IMR-90 (cell line): ENCODE results near the gene CDK11B. TPM values are rescaled to one million over a fixed set of nuclear protein-coding genes. Genes with fewer than 3 reads are reported as not detected.

Experiments
- ATAC-seq: fragments of 200-7000 bp; cut with Tn5 transposase; 2 replicates; pipeline ENCODE4 v1.9.1; 2020; ENCODE audit warnings: low read depth, mild to moderate bottlenecking, moderate library complexity
- BruUV-seq: library from RNA; stranded (reverse); fragments of 400-500 nt; replicated peaks from 2 replicates; lab custom pipeline; 2021; lab: Mats Ljungman, UMichigan
- CTCF ChIA-PET: fragments of 300-600 bp; formaldehyde crosslinking; extraction: SDS; loops from one replicate; lab custom pipeline; 2021; ENCODE audit warnings: antibody characterized with exemption; lab: Yijun Ruan, JAX
- POLR2A ChIA-PET: fragments of 300-600 bp; sonication (Branson Sonifier 250); formaldehyde crosslinking; loops from one replicate; lab custom pipeline; 2022; ENCODE audit warnings: antibody characterized with exemption; ENCODE audit not compliant: unreplicated experiment; lab: Charles Lee
- DNase-seq: peaks from one replicate; pipeline ENCODE4 v3.0.0; 2013
- H2AFZ ChIP-seq: replicated peaks from 2 replicates; pipeline ENCODE3; 2013; ENCODE audit warnings: low read length, mild to moderate bottlenecking; ENCODE audit not compliant: poor library complexity
- H2AK5ac ChIP-seq: 2 replicates; pipeline ENCODE4 v1.6.1; 2013; ENCODE audit warnings: low read depth, low read length, inconsistent platforms
- H2AK9ac ChIP-seq: replicated peaks from 2 replicates; pipeline ENCODE3; 2013; ENCODE audit warnings: mild to moderate bottlenecking, low read depth, low read length, moderate library complexity; ENCODE audit not compliant: poor library complexity
- H2BK120ac ChIP-seq: 2 replicates; pipeline ENCODE4 v1.6.1; 2013; ENCODE audit warnings: low read depth, low read length, inconsistent platforms
- H2BK15ac ChIP-seq: 3 replicates; pipeline ENCODE4 v1.6.1; 2013; ENCODE audit warnings: low read depth, low read length, inconsistent platforms
- H2BK20ac ChIP-seq: 2 replicates; pipeline ENCODE4 v1.6.1; 2013; ENCODE audit warnings: low read depth, mild to moderate bottlenecking, inconsistent platforms, low read length, moderate library complexity
- H2BK5ac ChIP-seq: 2 replicates; pipeline ENCODE4 v1.6.1; 2013; ENCODE audit warnings: mild to moderate bottlenecking, low read depth, low read length, inconsistent platforms; ENCODE audit not compliant: poor library complexity, severe bottlenecking
- H3K14ac ChIP-seq: replicated peaks from 2 replicates; pipeline ENCODE4 v1.6.1; 2013; ENCODE audit warnings: low read depth, low read length, inconsistent platforms
- H3K18ac ChIP-seq: 2 replicates; pipeline ENCODE4 v1.6.1; 2013; ENCODE audit warnings: low read depth, low read length, control low read depth
- H3K23ac ChIP-seq: 2 replicates; pipeline ENCODE4 v1.6.1; 2013; ENCODE audit warnings: low read depth, low read length, inconsistent platforms
- H3K27ac ChIP-seq: 2 replicates; pipeline ENCODE4 v1.5.1; 2013; ENCODE audit warnings: mild to moderate bottlenecking, control low read depth, low read length; ENCODE audit not compliant: insufficient read depth
- H3K27me3 ChIP-seq: 2 replicates; pipeline ENCODE4 v1.6.1; 2013; ENCODE audit warnings: low read length; ENCODE audit not compliant: control insufficient read depth, insufficient read depth
- H3K36me3 ChIP-seq: 2 replicates; pipeline ENCODE4 v1.6.1; 2013; ENCODE audit warnings: low read length, mixed read lengths; ENCODE audit not compliant: control insufficient read depth, insufficient read depth
- H3K4ac ChIP-seq: 2 replicates; pipeline ENCODE4 v1.6.1; 2013; ENCODE audit warnings: low read depth, low read length, inconsistent platforms
- H3K4me1 ChIP-seq: 2 replicates; pipeline ENCODE4 v1.6.1; 2013; ENCODE audit warnings: low read length, mixed read lengths; ENCODE audit not compliant: control insufficient read depth, insufficient read depth
- H3K4me2 ChIP-seq: 2 replicates; pipeline ENCODE4 v1.6.1; 2013; ENCODE audit warnings: low read depth, mild to moderate bottlenecking, control low read depth, low read length, moderate library complexity
- H3K4me3 ChIP-seq: 2 replicates; pipeline ENCODE4 v1.5.1; 2013; ENCODE audit warnings: low read depth, mild to moderate bottlenecking, control low read depth, low read length, moderate library complexity; ENCODE audit not compliant: insufficient read depth
- H3K56ac ChIP-seq: 2 replicates; pipeline ENCODE4 v1.6.1; 2013; ENCODE audit warnings: low read length, inconsistent platforms; ENCODE audit not compliant: insufficient read depth; ENCODE audit errors: extremely low read depth
- H3K79me1 ChIP-seq, 2 experiments: 2 replicates each; pipeline ENCODE4 v1.6.1; 2013; ENCODE audit warnings: low read length in 2 of 2, inconsistent platforms in 1 of 2, low read depth in 1 of 2
- H3K9ac ChIP-seq: 2 replicates; pipeline ENCODE4 v1.6.1; 2013; ENCODE audit warnings: low read depth, low read length, control low read depth
- H3K9me1 ChIP-seq: 2 replicates; pipeline ENCODE4 v1.6.1; 2013; ENCODE audit warnings: low read length, inconsistent platforms; ENCODE audit not compliant: insufficient read depth
- H3K9me3 ChIP-seq: 2 replicates; pipeline ENCODE4 v1.6.1; 2013; ENCODE audit warnings: low read length; ENCODE audit not compliant: control insufficient read depth, insufficient read depth
- H4K20me1 ChIP-seq: 2 replicates; pipeline ENCODE4 v1.6.1; 2013; ENCODE audit warnings: low read length, inconsistent platforms; ENCODE audit not compliant: insufficient read depth
- H4K5ac ChIP-seq: 2 replicates; pipeline ENCODE4 v1.6.1; 2013; ENCODE audit warnings: mild to moderate bottlenecking, low read depth, low read length, control low read depth
- H4K8ac ChIP-seq, 2 experiments: 2 replicates each; pipeline ENCODE4 v1.6.1; 2013; ENCODE audit warnings: low read depth in 2 of 2, low read length in 2 of 2, control low read depth in 1 of 2, inconsistent platforms in 1 of 2
- H4K91ac ChIP-seq: 2 replicates; pipeline ENCODE4 v1.6.1; 2013; ENCODE audit warnings: low read depth, low read length, inconsistent platforms; ENCODE audit not compliant: insufficient read depth
- CEBPB ChIP-seq: IDR thresholded peaks from 2 replicates; pipeline ENCODE4 v1.6.1; 2012; ENCODE audit warnings: low read depth, low read length, improper control_type of control experiment
- CHD1 ChIP-seq: IDR thresholded peaks from 2 replicates; pipeline ENCODE4 v1.6.1; 2012; ENCODE audit warnings: low read depth, low read length, improper control_type of control experiment
- FOS ChIP-seq: fragments of 150-350 bp; IDR thresholded peaks from 2 replicates; pipeline ENCODE4 v1.6.1; 2016; ENCODE audit warnings: low read depth, low read length
- MAZ ChIP-seq: IDR thresholded peaks from 2 replicates; pipeline ENCODE4 v1.6.1; 2012; ENCODE audit warnings: low read depth, mild to moderate bottlenecking, low read length, improper control_type of control experiment, moderate library complexity, borderline replicate concordance
- MXI1 ChIP-seq: IDR thresholded peaks from 2 replicates; pipeline ENCODE4 v1.6.1; 2012; ENCODE audit warnings: low read depth, mild to moderate bottlenecking, low read length, moderate library complexity, borderline replicate concordance
- NFE2L2 ChIP-seq: fragments of 150-350 bp; IDR thresholded peaks from 2 replicates; pipeline ENCODE4 v1.6.1; 2016; ENCODE audit warnings: low read depth, mild to moderate bottlenecking, low read length
- RAD21 ChIP-seq: IDR thresholded peaks from 2 replicates; pipeline ENCODE4 v1.6.1; 2012; ENCODE audit warnings: low read length, improper control_type of control experiment
- RCOR1 ChIP-seq: IDR thresholded peaks from 2 replicates; pipeline ENCODE4 v1.6.1; 2012; ENCODE audit warnings: mild to moderate bottlenecking, low read length, improper control_type of control experiment; ENCODE audit not compliant: insufficient replicate concordance
- RFX5 ChIP-seq: IDR thresholded peaks from 2 replicates; pipeline ENCODE4 v1.8.0; 2012; ENCODE audit warnings: low read depth, mild to moderate bottlenecking, low read length, moderate library complexity
- SMC3 ChIP-seq: fragments of 150-350 bp; IDR thresholded peaks from 2 replicates; pipeline ENCODE4 v1.6.1; 2016; ENCODE audit warnings: low read depth, mild to moderate bottlenecking, antibody characterized with exemption, low read length, moderate library complexity
- WGBS, 2 experiments: methylation state at CpG; one replicate each; pipeline versions ENCODE4 v1.1.5 to v1.1.7; 2013; ENCODE audit warnings: missing lambda C conversion rate in 2 of 2; ENCODE audit not compliant: insufficient read length in 1 of 2; ENCODE audit errors: extremely low coverage in 2 of 2; 5-methylcytosine and 5-hydroxymethylcytosine counted together
- dilution Hi-C: fragments of 300-500 bp; cut with HindIII; formaldehyde crosslinking; loops from one replicate; pipeline ENCODE4 v1.14.3; 2018; ENCODE audit warnings: low sequenced_read_pairs; ENCODE audit not compliant: unreplicated experiment
- in situ Hi-C: fragments of 300-500 bp; cut with MboI; formaldehyde crosslinking; loops from 3 replicates; pipeline ENCODE4 v1.14.3; 2019; ENCODE audit warnings: low sequenced_read_pairs, inconsistent platforms, mixed read lengths
- intact Hi-C: fragments of 100-400 bp; cut with micrococcal nuclease; formaldehyde crosslinking; loops from 2 replicates; pipeline ENCODE4 v1.10.0; 2022
- polyA plus RNA-seq, 3 experiments: library from polyadenylated mRNA; depleted of rRNA; stranded (reverse); fragments of >200 nt; gene quantifications; 2 replicates each; pipeline ENCODE4 v1.2.3, GENCODE V29; 2012; ENCODE audit warnings: low replicate concordance in 1 of 3
- total RNA-seq: library from RNA; depleted of rRNA; stranded (reverse); fragments of >200 nt; gene quantifications from 2 replicates; pipeline ENCODE4 v1.2.3, GENCODE V29; 2012
- TF ChIP-seq, protein P1 (sequence below): fragments of 150-350 bp; IDR thresholded peaks from 2 replicates; pipeline ENCODE4 v1.6.1; 2016; ENCODE audit warnings: low read depth, mild to moderate bottlenecking, low read length, moderate library complexity, borderline replicate concordance
- TF ChIP-seq, protein P2 (sequence below): fragments of 150-350 bp; IDR thresholded peaks from 2 replicates; pipeline ENCODE4 v1.6.1; 2017; ENCODE audit warnings: mild to moderate bottlenecking, antibody characterized with exemption, low read length, low read depth

The CDK11B gene
- total and polyA plus RNA-seq, 2 of the 4 experiments (the other 2 are of a cell fraction), result 8.2 to 19.1 TPM

GRCh38 chr1:1609822-1610485 is 48.9 kb downstream of the CDK11B start:
- Histone ChIP-seq H3K9me1 (peaks cover 9% of the 10 kb centered on the region; the same call in 1 of the 2 replicates), H3K4me2 (no peak overlapping the region), H3K56ac (no peak overlapping the region), H3K14ac (no peak overlapping the region), H4K8ac (no peak overlapping the region), H3K4ac (no peak overlapping the region), H3K23ac (no peak overlapping the region), H2AK9ac (no peak overlapping the region), H3K27ac (no peak overlapping the region), H3K9me3 (no peaks in the 10 kb centered on the region), H4K91ac (no peak overlapping the region), H3K36me3 (no peaks in the 10 kb centered on the region), H3K27me3 (no peaks in the 10 kb centered on the region), H4K5ac (no peak overlapping the region), H3K79me1 (peaks cover 10 to 18% of the 10 kb centered on the region in 2 experiments; a peak in 3 of 4 replicates), H3K4me3 (no peak overlapping the region), H3K9ac (no peak overlapping the region), H3K18ac (no peak overlapping the region), H2AFZ (no peak overlapping the region), H2BK15ac (no peak overlapping the region), H2BK5ac (no peak overlapping the region), H2AK5ac (no peak overlapping the region), H2BK20ac (no peak overlapping the region), H3K4me1 (no peaks in the 10 kb centered on the region), H2BK120ac (no peak overlapping the region), H4K20me1 (peaks cover 16% of the 10 kb centered on the region)
- BruUV-seq, result no TSS peak
- ChIA-PET CTCF (no interaction called here), POLR2A (no interaction called here)
- WGBS, 2 experiments, result 71% methylated on average over 8 of the region's 12 CpGs; no CpG with 5 or more reads in 1 of the 2 experiments
- dilution Hi-C loops (no loop called here), in situ Hi-C loops (no loop called here), intact Hi-C loops (no loop called here)
- no peak for DNase-seq
- no peak for TF ChIP-seq CEBPB
- TF ChIP-seq NFE2L2, result no peak
- TF ChIP-seq RAD21, result no peak
- no peak for TF ChIP-seq FOS
- no peak for TF ChIP-seq RCOR1
- TF ChIP-seq, protein P1, sequence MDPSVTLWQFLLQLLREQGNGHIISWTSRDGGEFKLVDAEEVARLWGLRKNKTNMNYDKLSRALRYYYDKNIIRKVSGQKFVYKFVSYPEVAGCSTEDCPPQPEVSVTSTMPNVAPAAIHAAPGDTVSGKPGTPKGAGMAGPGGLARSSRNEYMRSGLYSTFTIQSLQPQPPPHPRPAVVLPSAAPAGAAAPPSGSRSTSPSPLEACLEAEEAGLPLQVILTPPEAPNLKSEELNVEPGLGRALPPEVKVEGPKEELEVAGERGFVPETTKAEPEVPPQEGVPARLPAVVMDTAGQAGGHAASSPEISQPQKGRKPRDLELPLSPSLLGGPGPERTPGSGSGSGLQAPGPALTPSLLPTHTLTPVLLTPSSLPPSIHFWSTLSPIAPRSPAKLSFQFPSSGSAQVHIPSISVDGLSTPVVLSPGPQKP, result no peak
- TF ChIP-seq, protein P2, sequence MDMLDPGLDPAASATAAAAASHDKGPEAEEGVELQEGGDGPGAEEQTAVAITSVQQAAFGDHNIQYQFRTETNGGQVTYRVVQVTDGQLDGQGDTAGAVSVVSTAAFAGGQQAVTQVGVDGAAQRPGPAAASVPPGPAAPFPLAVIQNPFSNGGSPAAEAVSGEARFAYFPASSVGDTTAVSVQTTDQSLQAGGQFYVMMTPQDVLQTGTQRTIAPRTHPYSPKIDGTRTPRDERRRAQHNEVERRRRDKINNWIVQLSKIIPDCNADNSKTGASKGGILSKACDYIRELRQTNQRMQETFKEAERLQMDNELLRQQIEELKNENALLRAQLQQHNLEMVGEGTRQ, result no peak
- no peak for TF ChIP-seq RFX5
- no peak for TF ChIP-seq CHD1
- TF ChIP-seq MXI1, result no peak
- TF ChIP-seq SMC3, result no peak
- TF ChIP-seq MAZ, result no peak
- no peak for ATAC-seq
